Dedifferentiated amniotic fluid mesenchymal stem cell (primary cell): ENCODE data around the gene C13orf46.
"Not testable (repeated sequence)": the region's sequence is repeated elsewhere in the genome, so short reads cannot be mapped to it uniquely, and the experiment has no call there.

Experiments
- DNase-seq: peaks from one replicate; pipeline ENCODE4 v3.0.0-alpha.2; 2016; ENCODE audit errors: extremely low spot score

The C13orf46 gene

GRCh38 chr13:113923376-113924063 lies 50.4 kb downstream of the C13orf46 start:
- DNase-seq: no peak

- DNase-seq: no peak
Measured at GRCh38 chr13:113922412-113923118, 51.3 kb downstream of the C13orf46 start.

- DNase-seq: no peak
Measured at GRCh38 chr13:113921763-113922162, 52.1 kb downstream of the C13orf46 start.

- no peak for DNase-seq
Measured at GRCh38 chr13:113920606-113921286, 53.1 kb downstream of the C13orf46 start.

GRCh38 chr13:113919761-113920559 lies 53.9 kb downstream of the C13orf46 start:
- no peak for DNase-seq

GRCh38 chr13:113918981-113919701 lies 54.7 kb downstream of the C13orf46 start:
- no peak for DNase-seq

- no peak for DNase-seq
Measured at GRCh38 chr13:113918580-113918979, 55.3 kb downstream of the C13orf46 start.

- DNase-seq: no peak
Measured at GRCh38 chr13:113917594-113918371, 56.1 kb downstream of the C13orf46 start.

- no peak for DNase-seq
Measured at GRCh38 chr13:113917096-113917495, 56.8 kb downstream of the C13orf46 start.

- no peak for DNase-seq
Measured at GRCh38 chr13:113916330-113916815, 57.5 kb downstream of the C13orf46 start.

GRCh38 chr13:113915786-113916329 lies 58.0 kb downstream of the C13orf46 start:
- no peak for DNase-seq

- DNase-seq: no peak
Measured at GRCh38 chr13:113915012-113915763, 58.7 kb downstream of the C13orf46 start.

GRCh38 chr13:113914333-113915011 lies 59.4 kb downstream of the C13orf46 start:
- DNase-seq: no peak

- not testable (repeated sequence) for DNase-seq
Measured at GRCh38 chr13:113913838-113914237, 60.0 kb downstream of the C13orf46 start.

GRCh38 chr13:113913408-113913807 lies 60.5 kb downstream of the C13orf46 start:
- not testable (repeated sequence) for DNase-seq

GRCh38 chr13:113912596-113912995 lies 61.3 kb downstream of the C13orf46 start:
- DNase-seq: no peak

GRCh38 chr13:113907635-113908617 lies 66.0 kb downstream of the C13orf46 start:
- DNase-seq: peak; percentile 27
